Measurements from ENCODE around the gene KIF7. TPM values are rescaled to one million over a fixed set of nuclear protein-coding genes. Genes with fewer than 3 reads are reported as not detected.

KIF7 gene
- total and polyA plus RNA-seq, 11 donors, result 1.3 to 9.2 (median 3.2) TPM

- Histone ChIP-seq H3K4me3 (no peak overlapping the region), H3K9me3 (peaks cover 0 to 24% (median 3%) of the 10 kb centered on the region in 12 donors), H3K27me3 (no peaks in the 10 kb centered on the region), H3K36me3 (peaks cover 0 to 20% (median 0%) of the 10 kb centered on the region in 9 donors), H3K27ac (no peak overlapping the region), H3K4me1 (no peaks in the 10 kb centered on the region)
- intact Hi-C loops (cut with DNase I), result no loop called here
- DNase-seq (no peak), ATAC-seq (no peak)
- 96 to 98% (median 97%) methylated on average over 4 of the region's 4 CpGs for WGBS, 4 donors
- TF ChIP-seq POLR2A (IDR thresholded peaks at IDR 0.05), result no peak
- TF ChIP-seq, protein P1, sequence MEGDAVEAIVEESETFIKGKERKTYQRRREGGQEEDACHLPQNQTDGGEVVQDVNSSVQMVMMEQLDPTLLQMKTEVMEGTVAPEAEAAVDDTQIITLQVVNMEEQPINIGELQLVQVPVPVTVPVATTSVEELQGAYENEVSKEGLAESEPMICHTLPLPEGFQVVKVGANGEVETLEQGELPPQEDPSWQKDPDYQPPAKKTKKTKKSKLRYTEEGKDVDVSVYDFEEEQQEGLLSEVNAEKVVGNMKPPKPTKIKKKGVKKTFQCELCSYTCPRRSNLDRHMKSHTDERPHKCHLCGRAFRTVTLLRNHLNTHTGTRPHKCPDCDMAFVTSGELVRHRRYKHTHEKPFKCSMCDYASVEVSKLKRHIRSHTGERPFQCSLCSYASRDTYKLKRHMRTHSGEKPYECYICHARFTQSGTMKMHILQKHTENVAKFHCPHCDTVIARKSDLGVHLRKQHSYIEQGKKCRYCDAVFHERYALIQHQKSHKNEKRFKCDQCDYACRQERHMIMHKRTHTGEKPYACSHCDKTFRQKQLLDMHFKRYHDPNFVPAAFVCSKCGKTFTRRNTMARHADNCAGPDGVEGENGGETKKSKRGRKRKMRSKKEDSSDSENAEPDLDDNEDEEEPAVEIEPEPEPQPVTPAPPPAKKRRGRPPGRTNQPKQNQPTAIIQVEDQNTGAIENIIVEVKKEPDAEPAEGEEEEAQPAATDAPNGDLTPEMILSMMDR (IDR thresholded peaks at IDR 0.05), result no peak
Measured at GRCh38 chr15:89616228-89616627, 39.0 kb downstream of the KIF7 start.

GRCh38 chr15:89615135-89615534 lies 40.1 kb downstream of the KIF7 start:
- intact Hi-C loops (cut with DNase I), result no loop called here
- TF ChIP-seq, protein P1 (IDR thresholded peaks at IDR 0.05), result no peak
- no peak for TF ChIP-seq POLR2A (IDR thresholded peaks at IDR 0.05)
- Histone ChIP-seq H3K9me3 (peaks cover 0 to 30% (median 4%) of the 10 kb centered on the region in 12 donors), H3K27ac (no peak overlapping the region), H3K27me3 (no peaks in the 10 kb centered on the region), H3K36me3 (peaks cover 0 to 17% (median 0%) of the 10 kb centered on the region in 9 donors), H3K4me1 (no peaks in the 10 kb centered on the region), H3K4me3 (no peak overlapping the region)
- ATAC-seq (no peak), DNase-seq (no peak)
- 75 to 97% (median 96%) methylated on average over 1 of the region's 1 CpG for WGBS, 4 donors

DNA sequence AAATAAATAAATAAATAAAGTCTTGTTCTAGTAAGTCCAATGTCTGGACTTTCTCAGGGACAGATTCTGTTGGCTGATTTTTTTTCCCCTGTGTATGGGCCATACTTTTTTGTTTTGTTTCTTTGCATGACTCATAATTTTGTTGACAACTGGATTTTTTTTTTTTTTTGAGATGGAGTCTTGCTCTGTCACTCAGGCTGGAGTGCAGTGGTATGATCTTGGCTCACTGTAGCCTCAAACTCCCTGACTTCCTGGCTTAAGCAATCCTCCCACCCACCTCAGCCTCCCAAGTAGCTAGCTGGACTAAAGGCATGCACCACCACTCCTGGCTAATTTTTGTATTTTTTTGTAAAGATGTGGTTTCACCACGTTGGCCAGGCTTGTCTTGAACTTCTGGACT lies 41.1 kb downstream of the KIF7 start:
- Histone ChIP-seq H3K4me1 (no peaks in the 10 kb centered on the region), H3K27me3 (no peaks in the 10 kb centered on the region), H3K36me3 (peaks cover 0 to 8% (median 0%) of the 10 kb centered on the region in 9 donors), H3K4me3 (no peak overlapping the region), H3K9me3 (peaks cover 0 to 30% (median 4%) of the 10 kb centered on the region in 12 donors), H3K27ac (no peak overlapping the region)
- WGBS, 4 donors, result 93 to 98% (median 95%) methylated on average over 1 of the region's 1 CpG
- ATAC-seq, result no peak
- TF ChIP-seq POLR2A (IDR thresholded peaks at IDR 0.05), result no peak
- TF ChIP-seq, protein P1 (IDR thresholded peaks at IDR 0.05), result no peak
- intact Hi-C loops (cut with DNase I), result no loop called here
- no peak for DNase-seq

- no peak for DNase-seq
Measured at GRCh38 chr15:89613031-89613430, 42.2 kb downstream of the KIF7 start.

More at GRCh38 chr15:89613031-89613430, 42.2 kb downstream of the KIF7 start:
- H3K36me3 ChIP-seq, result peaks cover 0 to 8% (median 0%) of the 10 kb centered on the region in 9 donors
- TF ChIP-seq, protein P1 (IDR thresholded peaks at IDR 0.05), result no peak
- no peak for ATAC-seq
- peaks cover 0 to 30% (median 4%) of the 10 kb centered on the region in 12 donors for H3K9me3 ChIP-seq
- no peak overlapping the region for H3K4me3 ChIP-seq
- no peaks in the 10 kb centered on the region for H3K27me3 ChIP-seq
- intact Hi-C loops (cut with DNase I), result no loop called here
- 72 to 76% (median 74%) methylated on average over 2 of the region's 2 CpGs for WGBS, 4 donors
- H3K27ac ChIP-seq, result no peak overlapping the region
- H3K4me1 ChIP-seq, result no peaks in the 10 kb centered on the region
